HG02852 (cell line): ENCODE measurements around the gene PEPD.
"Not testable (repeated sequence)": the region's sequence is repeated elsewhere in the genome, so short reads cannot be mapped to it uniquely, and the experiment has no call there.

Experiments used
- ATAC-seq: cut with Tn5 transposase; IDR thresholded peaks from one replicate; pipeline ENCODE4 v1.9.1; 2021; ENCODE audit warnings: mild to moderate bottlenecking, moderate library complexity; ENCODE audit not compliant: unreplicated experiment

Gene PEPD

DNA sequence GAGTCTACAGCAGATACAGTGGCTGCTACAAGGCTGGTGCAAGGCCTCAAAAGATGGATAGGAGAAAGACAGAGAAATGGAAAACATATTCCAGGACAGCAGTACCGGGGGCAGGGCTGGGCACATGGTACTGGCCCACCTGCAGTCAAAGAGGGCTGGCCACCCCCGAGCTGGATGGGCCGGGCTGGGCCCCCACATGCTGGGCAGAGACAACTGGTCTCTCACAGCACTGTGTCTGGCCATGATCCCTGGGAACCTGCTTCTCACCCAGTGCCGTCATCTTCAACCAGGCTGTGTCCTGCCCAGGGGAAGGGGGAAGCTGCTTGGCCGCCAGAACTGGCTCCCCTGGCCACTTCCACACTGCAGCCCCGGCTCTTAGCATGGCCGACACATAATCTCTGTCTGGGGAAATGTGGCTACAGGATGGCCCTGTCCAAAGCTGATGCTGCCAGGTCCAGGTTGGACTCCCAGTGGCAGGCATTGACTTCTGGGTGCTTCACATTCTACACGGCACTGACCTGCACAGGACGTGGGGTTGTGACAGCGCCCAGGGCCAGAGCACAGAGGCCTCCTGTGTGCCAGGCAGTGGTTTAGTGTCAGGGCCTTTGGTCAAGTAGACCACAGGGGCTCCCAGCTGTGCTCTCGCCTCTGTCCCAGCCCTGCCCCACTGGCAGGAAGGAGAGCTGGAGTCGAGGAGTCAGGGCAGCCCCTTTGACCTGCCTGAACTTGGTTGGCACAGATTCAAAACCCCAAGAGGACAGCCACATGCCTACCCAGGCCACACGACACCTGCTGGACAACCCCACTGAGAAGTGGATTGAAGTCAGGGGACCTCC is 21.7 kb downstream of the PEPD start:
- no peak for ATAC-seq

DNA sequence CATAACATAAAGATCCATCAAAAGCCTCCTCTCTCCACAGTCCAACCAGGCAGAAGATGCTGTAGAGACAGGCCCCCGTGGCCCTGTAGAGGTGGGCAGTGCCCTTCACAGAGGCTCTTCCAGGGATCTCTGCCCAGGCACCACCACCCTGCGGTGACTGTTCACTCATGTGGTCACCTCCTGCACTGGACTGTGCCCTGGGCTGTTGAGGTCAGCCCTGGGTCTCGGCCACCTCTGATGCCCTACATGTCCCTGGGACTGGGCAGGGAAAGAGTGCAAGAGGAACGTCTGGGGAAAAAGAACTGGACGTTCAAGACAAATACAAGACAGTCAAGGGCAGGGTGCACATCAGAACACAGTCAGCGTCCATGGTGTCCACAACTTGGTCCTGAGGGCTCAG is 22.3 kb downstream of the PEPD start:
- ATAC-seq = no peak

DNA sequence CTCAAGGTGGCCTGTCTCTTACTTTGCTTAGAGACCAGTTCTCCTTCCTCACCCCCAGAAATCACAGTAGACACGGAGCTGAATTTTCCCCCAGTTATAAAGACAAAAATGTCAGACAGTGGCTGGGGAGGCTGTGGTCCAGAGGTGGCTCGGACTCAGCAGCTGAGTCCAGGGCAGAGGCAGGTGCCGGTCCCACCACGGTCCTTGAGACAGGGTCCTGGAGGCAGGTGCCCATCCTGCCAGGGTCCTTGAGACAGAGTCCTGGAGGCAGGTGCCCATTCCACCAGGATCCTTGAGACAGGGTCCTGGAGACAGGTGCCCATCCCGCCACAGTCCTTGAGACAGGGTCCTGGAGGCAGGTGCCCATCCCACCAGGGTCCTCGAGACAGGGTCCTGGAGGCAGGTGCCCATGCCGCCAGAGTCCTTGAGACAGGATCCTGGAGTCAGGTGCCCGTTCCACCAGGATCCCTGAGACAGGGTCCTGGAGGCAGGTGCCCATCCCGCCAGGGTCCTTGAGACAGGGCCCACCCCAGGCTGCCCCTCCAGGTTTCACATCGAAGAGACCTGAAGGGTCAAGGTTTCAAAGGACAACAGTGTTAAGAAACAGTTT is 23.1 kb downstream of the PEPD start:
- no peak for ATAC-seq

DNA sequence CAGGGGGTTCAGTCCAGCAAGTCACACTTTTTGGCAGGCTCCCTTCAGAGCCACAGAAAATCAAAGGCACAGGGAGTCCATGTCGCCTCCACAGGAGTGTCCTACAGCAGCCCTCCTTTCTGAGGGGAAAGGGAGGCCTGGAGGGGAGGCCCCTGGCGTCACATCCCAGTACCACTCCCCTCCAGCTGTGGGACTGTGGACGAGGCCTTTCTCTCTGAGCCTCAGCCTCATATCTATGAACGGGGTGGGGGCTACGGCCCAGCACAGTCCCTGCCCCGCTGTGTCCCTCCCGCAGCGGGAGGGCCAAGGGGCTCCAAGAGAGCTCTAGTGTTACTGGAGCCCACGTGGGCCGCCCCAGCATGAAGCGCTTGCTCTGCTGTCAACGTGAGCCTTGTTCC is 23.8 kb downstream of the PEPD start:
- no peak for ATAC-seq

DNA sequence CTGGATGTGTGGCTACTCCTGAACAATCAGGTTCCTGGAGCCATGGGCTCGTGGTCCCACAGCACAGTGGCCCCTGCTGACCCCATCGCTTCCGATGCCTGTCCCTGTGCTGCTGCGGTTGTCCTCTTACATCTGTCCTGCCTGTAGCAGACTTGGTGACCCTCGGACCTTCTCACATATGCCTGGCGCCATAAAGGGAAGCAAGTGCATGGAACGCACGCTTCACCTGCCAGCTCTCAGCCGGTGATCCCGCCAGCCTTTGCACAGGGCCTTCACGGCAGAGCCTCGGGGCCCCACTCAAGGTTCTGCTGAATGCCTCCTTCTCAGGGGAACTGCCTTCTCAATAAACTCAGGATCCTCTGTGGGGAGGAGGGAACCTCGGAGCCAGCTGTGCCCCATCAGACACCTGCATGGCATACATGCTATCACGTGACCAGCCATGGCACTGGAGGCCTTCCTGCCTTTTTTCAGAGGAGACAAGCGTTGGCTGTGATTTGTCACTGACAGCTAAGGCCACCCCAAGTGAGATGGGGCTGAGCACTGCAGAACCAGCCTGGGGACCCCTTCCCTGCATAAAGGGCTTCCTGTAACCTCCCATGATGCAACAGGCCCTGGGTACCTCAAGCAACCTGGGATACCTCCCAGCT is 24.3 kb downstream of the PEPD start:
- ATAC-seq = no peak

DNA sequence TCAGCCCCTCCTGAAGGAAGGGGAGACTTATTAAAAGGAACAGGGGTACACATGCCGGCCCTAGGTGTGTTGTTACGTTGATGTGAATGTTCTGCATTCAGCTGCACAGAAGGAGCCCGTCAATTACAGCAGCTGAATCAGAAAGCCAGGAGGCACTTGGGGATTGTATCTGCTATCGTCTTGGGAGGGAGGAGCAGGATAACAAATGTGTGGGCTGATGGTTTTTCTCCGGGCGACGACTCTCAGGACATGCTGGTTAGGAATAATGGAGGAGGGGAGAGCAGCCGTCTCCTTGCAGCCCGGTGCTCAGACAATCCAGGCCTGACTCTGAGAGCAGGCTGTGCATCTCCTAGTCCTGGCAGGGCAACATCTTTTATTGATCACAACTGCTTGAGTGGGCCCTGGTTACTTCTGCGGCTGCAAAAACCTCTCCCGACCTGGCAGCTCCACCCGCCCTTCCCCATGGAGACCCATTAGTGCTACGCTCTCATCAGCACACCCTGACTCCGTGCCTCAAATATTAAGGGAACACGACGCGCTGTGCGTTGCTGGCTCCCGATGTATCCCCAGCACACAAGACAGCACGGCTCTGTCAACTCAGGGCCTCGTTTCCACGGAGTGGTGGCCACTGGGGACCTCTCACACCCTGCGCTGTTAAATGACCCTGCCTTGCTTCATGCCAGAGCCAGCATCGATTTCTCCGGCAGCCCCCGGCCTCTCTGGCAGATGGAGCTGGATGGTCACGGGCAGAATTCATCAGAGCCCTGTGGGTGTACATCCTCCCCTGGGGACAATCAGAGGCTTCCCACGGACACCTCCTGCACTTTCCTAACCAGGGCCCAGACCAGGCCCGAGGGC is 25.3 kb downstream of the PEPD start:
- no peak for ATAC-seq

DNA sequence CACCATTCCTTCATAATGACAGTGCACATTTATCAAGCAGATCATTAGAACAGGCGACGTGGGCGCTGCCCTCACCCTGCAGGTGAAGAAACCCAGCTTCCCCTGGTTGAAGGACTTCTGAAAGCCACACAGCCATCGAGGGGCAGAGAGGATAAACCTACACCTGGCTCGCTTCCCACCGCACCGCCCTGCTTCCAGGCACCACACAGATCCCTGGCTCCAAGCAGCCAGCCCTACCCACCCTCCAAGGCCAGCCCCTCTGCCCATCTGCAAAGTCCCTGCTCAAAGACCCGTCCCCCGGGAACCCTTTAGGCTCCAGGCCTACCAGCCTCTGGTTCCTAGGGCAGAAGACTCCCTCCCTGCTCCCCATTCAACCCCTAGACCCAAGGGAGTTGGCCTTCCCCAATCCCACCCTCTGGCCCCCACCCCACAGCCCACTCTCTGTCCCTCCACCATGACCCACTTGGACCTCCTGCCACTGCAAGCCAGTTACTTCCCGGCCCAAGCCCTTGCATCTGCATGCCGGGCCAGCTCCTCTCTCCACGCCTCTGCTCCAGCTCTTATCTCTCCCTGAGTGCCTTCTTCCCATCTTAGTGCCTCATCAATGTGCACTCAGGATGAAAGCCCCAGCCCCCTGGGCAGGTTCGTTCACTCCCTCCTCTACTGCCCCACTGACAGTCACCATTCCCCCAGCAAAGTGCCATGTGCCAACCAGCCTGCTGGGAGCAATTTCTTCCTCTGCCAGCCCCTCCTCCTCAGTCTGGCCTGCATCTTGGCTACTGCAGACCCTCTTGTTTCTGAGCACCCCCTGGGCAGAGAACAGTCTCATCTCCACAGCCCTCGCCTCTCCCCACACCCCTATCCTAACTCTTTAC is 28.0 kb downstream of the PEPD start:
- ATAC-seq = no peak

DNA sequence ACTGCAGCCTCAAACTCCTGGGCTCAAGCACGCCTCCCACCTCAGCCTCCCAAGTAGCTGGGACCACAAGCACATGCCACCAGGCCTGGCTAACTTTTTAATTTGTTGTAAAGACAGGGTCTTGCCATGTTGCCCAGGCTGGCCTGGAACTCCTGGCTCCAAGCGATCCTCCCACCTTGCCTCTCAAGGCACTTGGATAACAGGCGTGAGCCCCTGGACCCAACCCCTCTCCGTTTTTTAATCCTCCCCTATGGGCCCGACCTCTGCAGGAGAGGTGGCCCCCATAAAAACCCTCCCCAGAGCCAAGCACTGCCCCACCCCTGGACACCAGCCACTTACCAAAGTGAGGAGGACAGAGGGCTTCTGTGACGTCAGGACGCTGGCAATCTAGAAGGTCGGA is 28.6 kb downstream of the PEPD start:
- no peak for ATAC-seq

DNA sequence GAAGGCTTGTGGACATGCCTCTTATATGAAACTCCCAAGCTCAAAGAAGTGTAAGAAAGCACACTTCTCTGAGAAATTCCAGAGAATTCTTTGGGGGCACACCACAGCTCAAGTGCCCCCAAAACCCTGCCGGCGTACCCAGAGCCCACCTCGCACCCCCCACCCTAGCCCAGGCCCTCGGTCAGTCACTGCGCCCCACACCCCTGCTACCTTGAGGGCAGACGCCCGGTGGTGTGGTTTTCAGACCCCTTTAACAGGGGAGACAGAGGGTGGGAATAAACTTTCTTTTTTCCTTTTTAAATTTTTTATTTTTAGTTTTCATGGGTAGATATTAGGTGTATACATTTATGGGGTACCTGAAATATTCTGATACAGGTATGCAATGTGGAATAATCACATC is 29.5 kb downstream of the PEPD start:
- no peak for ATAC-seq

DNA sequence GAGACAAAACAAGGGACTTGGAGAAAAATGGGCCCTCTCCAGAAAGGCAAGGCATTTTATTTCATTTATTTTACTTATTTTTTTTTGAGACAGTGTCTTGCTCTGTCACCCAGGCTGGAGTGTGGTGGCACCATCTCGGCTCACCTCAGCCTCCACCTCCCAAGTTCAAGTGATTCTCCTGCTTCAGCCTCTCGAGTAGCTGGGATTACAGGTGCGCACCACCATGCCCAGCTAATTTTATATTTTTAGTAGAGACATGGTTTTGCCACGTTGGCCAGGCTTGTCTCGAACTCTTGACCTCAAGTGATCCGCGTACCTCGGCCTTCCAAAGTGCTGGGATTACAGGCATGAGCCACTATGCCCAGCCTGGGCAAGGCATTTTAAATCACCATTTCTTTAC is 31.0 kb downstream of the PEPD start:
- not testable (repeated sequence) for ATAC-seq

DNA sequence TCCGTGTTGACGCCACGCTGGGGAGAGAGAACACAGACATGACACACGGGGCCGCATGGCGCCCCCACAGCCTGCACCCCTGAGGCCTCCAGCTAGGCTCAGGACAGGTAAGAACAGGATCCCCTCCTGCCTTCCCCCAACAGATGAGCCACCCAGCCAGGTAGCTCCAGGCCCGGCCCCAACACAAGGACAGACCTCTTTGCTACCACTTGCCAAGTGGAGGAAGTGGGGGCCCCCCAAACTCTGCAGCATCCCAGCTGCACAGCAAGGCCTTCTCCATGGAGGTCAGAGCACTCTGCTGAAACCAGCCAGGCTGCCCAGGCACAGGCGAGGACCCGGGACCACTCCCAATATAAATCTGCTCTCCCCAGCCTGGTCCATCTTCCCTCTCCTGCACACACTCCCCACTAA is 31.5 kb downstream of the PEPD start:
- no peak for ATAC-seq

DNA sequence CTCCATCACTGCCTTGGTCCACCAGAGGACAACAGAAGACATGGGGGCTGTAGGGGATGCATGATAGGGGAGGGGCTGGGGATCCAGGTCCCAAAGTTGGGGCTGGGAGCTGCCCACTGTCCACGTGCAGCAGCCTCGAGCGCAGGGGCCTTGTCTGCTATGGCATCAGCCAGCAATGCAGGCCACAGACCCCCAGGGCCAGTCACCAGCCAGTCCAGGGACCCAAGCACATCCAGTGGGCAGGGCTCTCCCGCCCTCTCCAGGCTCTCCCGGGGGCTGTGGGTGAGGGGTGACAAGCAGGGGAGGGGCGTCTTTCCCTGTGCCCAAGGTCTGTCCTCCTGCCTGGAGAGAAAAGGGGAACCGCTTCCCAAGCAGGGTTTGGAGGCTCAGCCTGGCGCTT is 32.8 kb downstream of the PEPD start:
- no peak for ATAC-seq

DNA sequence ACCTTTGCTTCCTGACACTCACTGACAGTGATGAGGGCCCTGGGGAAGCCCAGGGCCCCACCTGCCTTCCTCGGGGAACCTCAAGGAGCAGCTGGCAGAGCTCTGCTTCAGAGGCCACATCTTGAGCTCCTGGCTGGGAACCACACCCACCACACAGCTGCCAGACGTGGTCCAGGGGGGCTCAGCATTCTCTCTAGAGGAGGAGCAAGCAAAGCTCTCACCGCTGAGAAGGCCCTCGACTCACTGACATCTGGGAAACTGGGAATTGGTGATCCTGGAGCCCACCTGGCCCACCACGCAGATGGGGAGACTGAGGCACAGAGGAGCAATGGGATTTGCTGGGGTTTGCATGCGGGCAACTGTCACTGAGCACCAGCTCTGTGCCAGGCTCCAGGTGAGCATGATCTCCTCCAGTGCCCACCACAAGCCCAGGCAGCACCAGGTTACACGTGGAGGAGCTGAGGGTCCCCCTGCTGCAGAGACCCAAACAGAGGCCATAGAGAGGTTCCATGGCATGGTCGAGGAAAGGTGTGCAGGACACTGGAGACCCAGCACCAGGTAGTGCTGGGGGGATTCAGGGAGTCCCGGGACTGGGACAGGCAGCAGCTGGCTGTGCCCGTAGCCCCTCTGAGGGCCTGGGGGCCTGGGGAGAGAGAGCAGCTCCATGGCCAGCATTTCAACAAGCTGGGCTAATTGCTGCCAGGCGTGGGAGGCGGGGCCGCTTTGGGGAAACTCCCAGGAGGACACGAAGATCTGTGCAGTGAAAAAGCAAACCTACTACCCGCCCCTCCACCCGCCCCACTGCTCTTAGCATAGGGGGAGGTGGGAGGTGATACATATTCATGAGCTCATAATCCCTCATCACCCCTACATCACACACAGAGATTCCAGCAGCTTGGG is 33.4 kb downstream of the PEPD start:
- no peak for ATAC-seq

DNA sequence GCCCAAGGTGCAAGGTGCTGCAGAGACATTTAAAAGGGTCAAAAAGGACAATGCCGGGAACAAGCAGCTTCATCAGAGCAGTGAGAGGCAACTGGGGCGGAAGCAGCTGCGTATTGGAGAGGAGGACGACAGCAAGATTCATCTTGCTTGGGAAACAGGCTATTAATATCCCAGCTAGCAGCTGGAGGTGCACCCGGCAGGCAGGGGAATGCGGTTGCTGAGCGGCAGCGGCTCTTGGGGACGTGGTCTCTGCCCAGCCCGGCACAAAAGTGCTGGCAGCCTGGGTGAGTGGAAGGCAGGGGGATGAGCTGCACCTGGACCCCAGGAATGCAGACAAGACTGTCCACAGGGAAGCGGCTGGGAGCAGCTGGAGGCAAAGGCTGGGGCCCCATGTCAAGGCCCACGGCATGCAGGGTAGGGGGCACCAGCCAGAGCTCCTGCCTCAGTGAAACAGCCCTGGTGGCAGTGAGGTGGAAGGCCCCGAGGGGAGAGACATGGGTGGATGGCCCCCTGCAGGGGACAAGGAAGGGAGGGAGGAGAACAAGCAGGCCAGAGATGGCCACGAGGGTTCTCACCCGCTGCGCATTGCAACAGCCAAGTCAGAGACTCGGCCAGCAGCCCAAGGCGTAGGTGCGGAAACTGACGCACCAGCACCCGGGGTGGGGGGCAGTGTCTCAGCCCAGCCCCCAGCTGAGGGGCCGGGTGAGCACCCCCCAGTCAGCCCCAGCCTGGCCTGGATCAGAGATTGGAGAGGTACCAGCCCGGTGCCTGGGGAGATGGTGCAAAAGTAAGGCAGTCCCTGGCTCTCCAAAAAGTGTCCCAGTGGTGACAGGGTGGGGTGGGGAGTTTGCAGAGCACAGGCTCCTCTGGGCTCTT is 34.4 kb downstream of the PEPD start:
- ATAC-seq = no peak

DNA sequence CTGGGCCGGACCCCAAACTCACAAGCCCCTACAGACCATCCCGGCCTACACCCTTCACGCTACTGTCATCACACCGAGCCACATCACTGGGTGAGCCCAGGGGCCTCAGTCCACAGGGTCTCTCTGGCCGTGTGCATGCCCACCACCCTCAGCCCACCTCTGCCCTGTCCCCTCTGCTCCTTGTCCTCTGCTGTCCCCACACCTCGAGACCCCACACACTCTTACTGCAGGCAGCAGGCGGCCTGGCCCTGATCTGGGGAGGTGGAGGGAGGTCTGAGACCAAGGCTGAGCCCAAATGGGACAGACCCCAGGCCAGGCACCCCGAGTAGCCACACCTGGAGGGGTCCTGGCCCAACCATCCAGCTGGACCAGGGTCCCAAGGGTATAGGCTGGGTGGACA is 35.2 kb downstream of the PEPD start:
- ATAC-seq = no peak

DNA sequence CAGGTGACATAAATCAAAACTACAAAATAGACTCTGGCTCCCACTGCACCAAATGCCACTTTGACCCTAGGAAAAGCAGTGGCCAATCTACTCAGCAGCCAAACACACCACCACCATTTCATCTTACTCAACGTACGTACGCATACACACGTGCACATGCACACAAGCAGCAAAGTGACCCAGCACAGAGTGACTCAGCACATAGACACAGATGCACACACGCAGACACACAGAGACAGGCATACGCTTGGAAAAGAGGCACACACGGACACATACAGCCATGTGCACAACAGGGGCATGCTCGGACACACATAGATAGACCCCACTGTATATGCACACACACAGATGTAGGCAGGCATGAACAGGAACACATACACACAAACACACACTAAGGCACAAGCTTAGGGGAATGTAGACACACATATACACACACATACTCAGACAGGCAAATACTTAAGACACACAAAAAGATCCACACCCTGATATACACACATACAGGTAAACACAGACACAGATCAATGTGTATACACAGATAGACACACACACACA is 37.3 kb downstream of the PEPD start:
- ATAC-seq = no peak

DNA sequence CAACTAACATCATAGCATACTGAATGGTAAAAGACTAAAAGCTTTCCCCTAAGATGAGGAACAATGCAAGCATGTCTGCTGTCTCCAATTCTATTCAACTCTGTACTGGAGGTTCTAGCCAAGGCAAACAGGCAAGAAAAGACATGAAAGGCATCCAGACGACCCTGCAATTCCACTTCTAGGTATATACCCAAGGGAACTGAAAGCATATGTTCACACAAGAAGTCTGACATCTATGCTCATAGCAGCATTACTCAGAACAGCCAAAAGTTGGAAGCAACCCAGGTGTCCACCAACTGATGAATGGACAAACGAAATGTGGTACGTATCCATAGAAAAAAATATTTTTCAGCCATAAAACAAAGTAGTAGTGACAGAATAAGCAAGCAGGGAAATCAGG is 39.1 kb downstream of the PEPD start:
- no peak for ATAC-seq

DNA sequence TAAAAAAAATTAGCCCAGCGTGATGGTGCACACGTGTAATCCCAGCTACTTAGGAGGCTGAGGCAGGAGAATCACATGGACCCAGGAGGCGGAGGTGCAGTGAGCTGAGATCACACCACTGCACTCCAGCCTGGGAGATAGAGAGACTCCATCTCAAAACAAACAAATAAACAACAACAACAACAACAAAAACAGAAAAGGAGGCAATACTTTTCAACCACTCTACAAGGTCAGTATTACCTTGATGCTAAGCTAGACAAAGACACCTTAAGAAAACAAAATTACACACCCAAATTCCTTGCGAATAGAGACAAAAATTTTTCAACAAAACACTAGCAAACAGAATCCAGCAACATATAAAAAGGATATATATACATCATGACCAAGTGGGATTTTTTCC is 39.7 kb downstream of the PEPD start:
- no peak for ATAC-seq
